WTC11 (cell line): ENCODE measurements around the gene LMAN2. TPM values are rescaled to one million over a fixed set of nuclear protein-coding genes. Genes with fewer than 3 reads are reported as not detected.

Experiments
- ATAC-seq: fragments of 200-7000 bp; cut with Tn5 transposase; 2 replicates; pipeline ENCODE4 v1.10.0; 2021; ENCODE audit warnings: mild to moderate bottlenecking, moderate library complexity
- CTCF ChIA-PET: fragments of 300-600 bp; sonication (Branson Sonifier 250); formaldehyde crosslinking; loops from one replicate; lab custom pipeline; 2021; ENCODE audit warnings: antibody characterized with exemption; lab: Charles Lee
- POLR2A ChIA-PET: fragments of 350-600 bp; sonication (Branson Sonifier 250); formaldehyde crosslinking; loops from one replicate; lab custom pipeline; 2021; ENCODE audit warnings: antibody characterized with exemption; lab: Charles Lee
- DNase-seq: peaks from one replicate; pipeline ENCODE4 v3.0.0; 2021; ENCODE audit warnings: low spot score
- H3K27ac Mint-ChIP-seq: 2 replicates; pipeline ENCODE4 v1.8.0; 2021; ENCODE audit warnings: mixed read lengths
- H3K27me3 Mint-ChIP-seq: 2 replicates; pipeline ENCODE4 v1.8.0; 2021; ENCODE audit warnings: low read depth, mild to moderate bottlenecking, moderate library complexity, mixed read lengths
- H3K36me3 Mint-ChIP-seq: 2 replicates; pipeline ENCODE4 v1.8.0; 2021; ENCODE audit warnings: mixed read lengths
- H3K4me1 Mint-ChIP-seq: 2 replicates; pipeline ENCODE4 v1.8.0; 2022; ENCODE audit warnings: mixed read lengths
- H3K4me3 Mint-ChIP-seq: 2 replicates; pipeline ENCODE4 v1.8.0; 2021; ENCODE audit warnings: mild to moderate bottlenecking, moderate library complexity, mixed read lengths
- H3K9me3 Mint-ChIP-seq: 2 replicates; pipeline ENCODE4 v1.8.0; 2021; ENCODE audit warnings: mixed read lengths
- ETV6 ChIP-seq: sonication (generic); formaldehyde crosslinking; IDR thresholded peaks from 2 replicates; pipeline ENCODE4 v1.8.1; 2022; ENCODE audit warnings: mild to moderate bottlenecking, missing genetic modification reagents
- HMGA2 ChIP-seq: fragments of 250-450 bp; sonication (Bioruptor Pico); IDR thresholded peaks from 2 replicates; pipeline ENCODE4 v1.4.0; 2021; ENCODE audit warnings: mild to moderate bottlenecking, moderate library complexity
- JUN ChIP-seq: sonication (generic); formaldehyde crosslinking; IDR thresholded peaks from 2 replicates; pipeline ENCODE4 v1.8.0; 2023; ENCODE audit warnings: mild to moderate bottlenecking, missing genetic modification reagents
- MYBL2 ChIP-seq: sonication (generic); formaldehyde crosslinking; IDR thresholded peaks from 2 replicates; pipeline ENCODE4 v1.8.1; 2023; ENCODE audit warnings: mild to moderate bottlenecking, moderate library complexity, missing genetic modification reagents
- RORB ChIP-seq: fragments of 250-450 bp; sonication (Bioruptor Pico); IDR thresholded peaks from 2 replicates; pipeline ENCODE4 v1.9.0; 2021; ENCODE audit warnings: mild to moderate bottlenecking
- ZNF219 ChIP-seq: sonication (generic); formaldehyde crosslinking; IDR thresholded peaks from 2 replicates; pipeline ENCODE4 v1.8.0; 2023; ENCODE audit warnings: missing genetic modification reagents, mild to moderate bottlenecking, borderline replicate concordance
- total RNA-seq: library from RNA; stranded (reverse); gene quantifications from 3 replicates; pipeline ENCODE4 v1.2.3, GENCODE V29; 2021
- TF ChIP-seq, protein P1 (sequence below): sonication (generic); formaldehyde crosslinking; IDR thresholded peaks from 2 replicates; pipeline ENCODE4 v1.8.1; 2023; ENCODE audit warnings: mild to moderate bottlenecking, moderate library complexity, missing genetic modification reagents
- TF ChIP-seq, protein P2 (sequence below): sonication (generic); formaldehyde crosslinking; conservative IDR thresholded peaks from 2 replicates; pipeline ENCODE4 v1.8.1; 2023; ENCODE audit warnings: mild to moderate bottlenecking, low read depth, missing genetic modification reagents, moderate library complexity
- TF ChIP-seq, protein P3 (sequence below): sonication (generic); formaldehyde crosslinking; IDR thresholded peaks from 2 replicates; pipeline ENCODE4 v1.8.1; 2023; ENCODE audit warnings: mild to moderate bottlenecking, missing genetic modification reagents
- TF ChIP-seq, protein P4 (sequence below): fragments of 250-450 bp; sonication (Bioruptor Pico); IDR thresholded peaks from 2 replicates; pipeline ENCODE4 v1.9.0; 2021; ENCODE audit warnings: mild to moderate bottlenecking, borderline replicate concordance

LMAN2 gene
- total RNA-seq, 1 experiment from 2014 or later = 162 TPM

DNA sequence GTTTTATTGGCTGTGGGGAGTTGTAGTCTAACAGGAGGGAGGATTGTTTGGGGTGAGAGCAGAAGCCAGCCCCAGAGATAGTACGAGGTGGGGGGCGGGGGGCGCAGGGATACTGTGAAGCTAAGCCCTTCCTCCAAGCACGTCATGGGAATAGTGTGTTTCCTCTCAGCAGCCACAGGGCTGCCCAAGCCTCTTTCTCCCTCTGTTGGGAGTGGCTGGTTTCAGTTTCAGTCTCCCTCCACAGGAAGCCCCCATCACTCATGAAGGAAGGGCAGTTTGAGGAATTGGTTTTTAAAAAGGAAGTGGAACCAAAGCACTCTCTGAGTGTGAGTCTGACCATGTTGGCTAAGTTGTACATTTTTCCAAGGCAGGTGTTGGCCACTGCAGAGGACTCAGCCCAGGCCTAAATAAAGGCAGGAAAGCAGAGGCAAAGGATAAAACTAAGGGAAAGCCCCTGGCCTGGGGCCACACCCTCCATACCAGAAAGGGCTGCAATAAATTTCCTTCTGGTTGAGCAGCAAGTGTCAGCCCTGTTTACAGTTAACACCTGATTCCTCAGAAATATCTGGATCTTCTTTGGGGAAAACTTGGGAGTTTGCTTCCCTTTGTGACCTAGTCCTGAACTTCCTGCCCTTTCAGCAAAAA lies 51.1 kb downstream of the LMAN2 start (continued):
- TF ChIP-seq, protein P1, sequence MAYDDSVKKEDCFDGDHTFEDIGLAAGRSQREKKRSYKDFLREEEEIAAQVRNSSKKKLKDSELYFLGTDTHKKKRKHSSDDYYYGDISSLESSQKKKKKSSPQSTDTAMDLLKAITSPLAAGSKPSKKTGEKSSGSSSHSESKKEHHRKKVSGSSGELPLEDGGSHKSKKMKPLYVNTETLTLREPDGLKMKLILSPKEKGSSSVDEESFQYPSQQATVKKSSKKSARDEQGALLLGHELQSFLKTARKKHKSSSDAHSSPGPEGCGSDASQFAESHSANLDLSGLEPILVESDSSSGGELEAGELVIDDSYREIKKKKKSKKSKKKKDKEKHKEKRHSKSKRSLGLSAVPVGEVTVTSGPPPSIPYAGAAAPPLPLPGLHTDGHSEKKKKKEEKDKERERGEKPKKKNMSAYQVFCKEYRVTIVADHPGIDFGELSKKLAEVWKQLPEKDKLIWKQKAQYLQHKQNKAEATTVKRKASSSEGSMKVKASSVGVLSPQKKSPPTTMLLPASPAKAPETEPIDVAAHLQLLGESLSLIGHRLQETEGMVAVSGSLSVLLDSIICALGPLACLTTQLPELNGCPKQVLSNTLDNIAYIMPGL (CRISPR knock-in tag) = no peak
- no peak for TF ChIP-seq ETV6 (CRISPR knock-in tag)
- TF ChIP-seq, protein P2, sequence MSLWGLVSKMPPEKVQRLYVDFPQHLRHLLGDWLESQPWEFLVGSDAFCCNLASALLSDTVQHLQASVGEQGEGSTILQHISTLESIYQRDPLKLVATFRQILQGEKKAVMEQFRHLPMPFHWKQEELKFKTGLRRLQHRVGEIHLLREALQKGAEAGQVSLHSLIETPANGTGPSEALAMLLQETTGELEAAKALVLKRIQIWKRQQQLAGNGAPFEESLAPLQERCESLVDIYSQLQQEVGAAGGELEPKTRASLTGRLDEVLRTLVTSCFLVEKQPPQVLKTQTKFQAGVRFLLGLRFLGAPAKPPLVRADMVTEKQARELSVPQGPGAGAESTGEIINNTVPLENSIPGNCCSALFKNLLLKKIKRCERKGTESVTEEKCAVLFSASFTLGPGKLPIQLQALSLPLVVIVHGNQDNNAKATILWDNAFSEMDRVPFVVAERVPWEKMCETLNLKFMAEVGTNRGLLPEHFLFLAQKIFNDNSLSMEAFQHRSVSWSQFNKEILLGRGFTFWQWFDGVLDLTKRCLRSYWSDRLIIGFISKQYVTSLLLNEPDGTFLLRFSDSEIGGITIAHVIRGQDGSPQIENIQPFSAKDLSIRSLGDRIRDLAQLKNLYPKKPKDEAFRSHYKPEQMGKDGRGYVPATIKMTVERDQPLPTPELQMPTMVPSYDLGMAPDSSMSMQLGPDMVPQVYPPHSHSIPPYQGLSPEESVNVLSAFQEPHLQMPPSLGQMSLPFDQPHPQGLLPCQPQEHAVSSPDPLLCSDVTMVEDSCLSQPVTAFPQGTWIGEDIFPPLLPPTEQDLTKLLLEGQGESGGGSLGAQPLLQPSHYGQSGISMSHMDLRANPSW (CRISPR knock-in tag) = no peak

DNA sequence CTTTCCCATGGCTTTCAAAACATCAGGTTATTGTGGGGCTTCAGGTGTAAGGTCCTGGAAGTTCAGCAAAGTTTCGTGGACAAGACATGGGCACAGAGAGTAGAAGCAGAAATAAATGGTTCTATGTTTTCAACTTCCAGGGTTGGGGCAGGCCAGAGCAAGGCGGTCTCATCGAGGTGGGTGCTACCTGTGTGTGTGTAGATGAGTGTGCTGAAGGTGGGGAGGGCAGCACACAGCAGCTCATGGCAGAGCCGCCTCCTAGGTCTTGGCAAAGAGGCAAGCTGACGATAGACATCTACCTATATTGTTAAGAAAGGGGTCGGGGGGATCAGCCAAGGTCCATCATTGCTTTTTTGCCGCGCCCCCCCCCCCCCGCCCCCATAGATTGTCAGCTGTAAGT lies 51.8 kb downstream of the LMAN2 start:
- ATAC-seq (no peak), DNase-seq (no peak)
- CTCF ChIA-PET = interaction anchor here (0.6 to 4.7 kb wide), 5 partner anchors 10 to 188 kb away, joined by 3 to 36 read pairs (median 4); partner anchors contain the start of gene MXD3
- H3K27ac Mint-ChIP-seq = peak overlapping the region; percentile 78
- peaks cover 19% of the 10 kb centered on the region for H3K36me3 Mint-ChIP-seq
- no peaks in the 10 kb centered on the region for H3K9me3 Mint-ChIP-seq
- H3K27me3 Mint-ChIP-seq = no peaks in the 10 kb centered on the region
- no peak overlapping the region for H3K4me3 Mint-ChIP-seq
- no peak for TF ChIP-seq RORB
- no peak for TF ChIP-seq JUN (CRISPR knock-in tag)
- POLR2A ChIA-PET = no interaction called here
- peaks cover 49% of the 10 kb centered on the region for H3K4me1 Mint-ChIP-seq

DNA sequence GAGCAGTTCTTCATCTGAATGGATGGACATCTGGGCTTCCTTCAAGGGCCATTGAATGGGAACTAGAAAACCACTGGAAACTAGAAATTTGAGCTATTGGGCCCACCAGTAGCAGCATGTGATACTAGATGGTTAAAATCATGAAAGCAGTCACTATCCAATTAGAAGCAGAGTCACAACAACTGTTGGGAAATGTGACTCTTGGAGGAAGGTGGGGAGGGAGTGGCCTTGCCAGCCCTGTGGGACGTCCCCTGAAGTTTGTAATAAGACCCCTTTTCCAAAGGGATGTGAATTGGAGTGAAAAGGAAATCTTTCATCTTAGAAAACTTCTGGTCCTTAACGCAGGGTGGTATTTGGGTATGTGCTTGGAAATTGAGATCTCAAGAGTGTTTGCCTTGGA lies 53.5 kb downstream of the LMAN2 start:
- ATAC-seq = no peak
- Mint-ChIP-seq H3K36me3 (peaks cover 32% of the 10 kb centered on the region), H3K27ac (peak overlapping the region; percentile 41; the same call in 1 of the 2 replicates), H3K4me3 (no peak overlapping the region), H3K27me3 (no peaks in the 10 kb centered on the region), H3K9me3 (no peaks in the 10 kb centered on the region)
- ChIA-PET POLR2A (no interaction called here), CTCF (interaction anchor here (1.3 to 4.7 kb wide), 3 partner anchors 11 to 186 kb away, joined by 4 to 36 read pairs (median 9); no protein-coding TSS in a partner anchor)
- TF ChIP-seq MYBL2 (no peak), ZNF219 (CRISPR knock-in tag) (no peak), HMGA2 (CRISPR knock-in tag) (no peak)
- TF ChIP-seq, protein P3, sequence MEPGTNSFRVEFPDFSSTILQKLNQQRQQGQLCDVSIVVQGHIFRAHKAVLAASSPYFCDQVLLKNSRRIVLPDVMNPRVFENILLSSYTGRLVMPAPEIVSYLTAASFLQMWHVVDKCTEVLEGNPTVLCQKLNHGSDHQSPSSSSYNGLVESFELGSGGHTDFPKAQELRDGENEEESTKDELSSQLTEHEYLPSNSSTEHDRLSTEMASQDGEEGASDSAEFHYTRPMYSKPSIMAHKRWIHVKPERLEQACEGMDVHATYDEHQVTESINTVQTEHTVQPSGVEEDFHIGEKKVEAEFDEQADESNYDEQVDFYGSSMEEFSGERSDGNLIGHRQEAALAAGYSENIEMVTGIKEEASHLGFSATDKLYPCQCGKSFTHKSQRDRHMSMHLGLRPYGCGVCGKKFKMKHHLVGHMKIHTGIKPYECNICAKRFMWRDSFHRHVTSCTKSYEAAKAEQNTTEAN = no peak
- TF ChIP-seq, protein P4, sequence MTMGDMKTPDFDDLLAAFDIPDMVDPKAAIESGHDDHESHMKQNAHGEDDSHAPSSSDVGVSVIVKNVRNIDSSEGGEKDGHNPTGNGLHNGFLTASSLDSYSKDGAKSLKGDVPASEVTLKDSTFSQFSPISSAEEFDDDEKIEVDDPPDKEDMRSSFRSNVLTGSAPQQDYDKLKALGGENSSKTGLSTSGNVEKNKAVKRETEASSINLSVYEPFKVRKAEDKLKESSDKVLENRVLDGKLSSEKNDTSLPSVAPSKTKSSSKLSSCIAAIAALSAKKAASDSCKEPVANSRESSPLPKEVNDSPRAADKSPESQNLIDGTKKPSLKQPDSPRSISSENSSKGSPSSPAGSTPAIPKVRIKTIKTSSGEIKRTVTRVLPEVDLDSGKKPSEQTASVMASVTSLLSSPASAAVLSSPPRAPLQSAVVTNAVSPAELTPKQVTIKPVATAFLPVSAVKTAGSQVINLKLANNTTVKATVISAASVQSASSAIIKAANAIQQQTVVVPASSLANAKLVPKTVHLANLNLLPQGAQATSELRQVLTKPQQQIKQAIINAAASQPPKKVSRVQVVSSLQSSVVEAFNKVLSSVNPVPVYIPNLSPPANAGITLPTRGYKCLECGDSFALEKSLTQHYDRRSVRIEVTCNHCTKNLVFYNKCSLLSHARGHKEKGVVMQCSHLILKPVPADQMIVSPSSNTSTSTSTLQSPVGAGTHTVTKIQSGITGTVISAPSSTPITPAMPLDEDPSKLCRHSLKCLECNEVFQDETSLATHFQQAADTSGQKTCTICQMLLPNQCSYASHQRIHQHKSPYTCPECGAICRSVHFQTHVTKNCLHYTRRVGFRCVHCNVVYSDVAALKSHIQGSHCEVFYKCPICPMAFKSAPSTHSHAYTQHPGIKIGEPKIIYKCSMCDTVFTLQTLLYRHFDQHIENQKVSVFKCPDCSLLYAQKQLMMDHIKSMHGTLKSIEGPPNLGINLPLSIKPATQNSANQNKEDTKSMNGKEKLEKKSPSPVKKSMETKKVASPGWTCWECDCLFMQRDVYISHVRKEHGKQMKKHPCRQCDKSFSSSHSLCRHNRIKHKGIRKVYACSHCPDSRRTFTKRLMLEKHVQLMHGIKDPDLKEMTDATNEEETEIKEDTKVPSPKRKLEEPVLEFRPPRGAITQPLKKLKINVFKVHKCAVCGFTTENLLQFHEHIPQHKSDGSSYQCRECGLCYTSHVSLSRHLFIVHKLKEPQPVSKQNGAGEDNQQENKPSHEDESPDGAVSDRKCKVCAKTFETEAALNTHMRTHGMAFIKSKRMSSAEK (CRISPR knock-in tag) = no peak
- TF ChIP-seq, all 79 proteins: peak for 0
- H3K4me1 Mint-ChIP-seq = peaks cover 41% of the 10 kb centered on the region
- DNase-seq = no peak
